Measurements from ENCODE around the gene PIP5K1B. TPM values are rescaled to one million over a fixed set of nuclear protein-coding genes. Genes with fewer than 3 reads are reported as not detected.

Gene PIP5K1B
- total RNA-seq, 1 donor from 2014 or later = 0.87 TPM

DNA sequence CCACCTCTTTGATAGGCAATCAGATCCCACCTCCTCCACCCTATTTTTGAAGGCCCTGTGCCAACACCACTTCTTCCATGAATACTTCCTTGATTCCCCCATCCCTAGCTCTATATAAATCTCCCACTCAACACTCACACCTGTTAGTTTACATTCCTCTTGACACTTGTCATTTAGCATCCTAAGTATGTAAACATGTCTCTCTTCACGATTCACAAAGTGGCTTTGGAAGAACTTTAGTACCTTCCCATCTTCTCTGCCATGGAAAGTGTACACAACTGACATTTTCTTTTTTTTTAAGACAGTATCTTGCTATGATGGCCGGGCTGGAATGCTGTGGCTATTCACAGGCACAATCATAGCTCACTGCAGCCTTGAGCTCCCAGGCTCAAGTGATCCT, 329.0 kb downstream of the PIP5K1B start:
- TF ChIP-seq, protein P1, sequence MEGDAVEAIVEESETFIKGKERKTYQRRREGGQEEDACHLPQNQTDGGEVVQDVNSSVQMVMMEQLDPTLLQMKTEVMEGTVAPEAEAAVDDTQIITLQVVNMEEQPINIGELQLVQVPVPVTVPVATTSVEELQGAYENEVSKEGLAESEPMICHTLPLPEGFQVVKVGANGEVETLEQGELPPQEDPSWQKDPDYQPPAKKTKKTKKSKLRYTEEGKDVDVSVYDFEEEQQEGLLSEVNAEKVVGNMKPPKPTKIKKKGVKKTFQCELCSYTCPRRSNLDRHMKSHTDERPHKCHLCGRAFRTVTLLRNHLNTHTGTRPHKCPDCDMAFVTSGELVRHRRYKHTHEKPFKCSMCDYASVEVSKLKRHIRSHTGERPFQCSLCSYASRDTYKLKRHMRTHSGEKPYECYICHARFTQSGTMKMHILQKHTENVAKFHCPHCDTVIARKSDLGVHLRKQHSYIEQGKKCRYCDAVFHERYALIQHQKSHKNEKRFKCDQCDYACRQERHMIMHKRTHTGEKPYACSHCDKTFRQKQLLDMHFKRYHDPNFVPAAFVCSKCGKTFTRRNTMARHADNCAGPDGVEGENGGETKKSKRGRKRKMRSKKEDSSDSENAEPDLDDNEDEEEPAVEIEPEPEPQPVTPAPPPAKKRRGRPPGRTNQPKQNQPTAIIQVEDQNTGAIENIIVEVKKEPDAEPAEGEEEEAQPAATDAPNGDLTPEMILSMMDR (IDR thresholded peaks at IDR 0.05; ENCODE audit: unreplicated experiment) = no peak
- H3K36me3 Mint-ChIP-seq = no peaks in the 10 kb centered on the region
- H3K9me3 Mint-ChIP-seq = peaks cover 10% of the 10 kb centered on the region
- H3K27ac Mint-ChIP-seq = no peak overlapping the region
- H3K4me3 Mint-ChIP-seq = peak overlapping the region; percentile 55
- H3K27me3 Mint-ChIP-seq (ENCODE audit: low read depth) = no peaks in the 10 kb centered on the region
- peaks cover 11% of the 10 kb centered on the region for H3K4me1 Mint-ChIP-seq
- DNase-seq (ENCODE audit: low spot score in 2 of 2, unreplicated experiment in 2 of 2) = no peak

DNA sequence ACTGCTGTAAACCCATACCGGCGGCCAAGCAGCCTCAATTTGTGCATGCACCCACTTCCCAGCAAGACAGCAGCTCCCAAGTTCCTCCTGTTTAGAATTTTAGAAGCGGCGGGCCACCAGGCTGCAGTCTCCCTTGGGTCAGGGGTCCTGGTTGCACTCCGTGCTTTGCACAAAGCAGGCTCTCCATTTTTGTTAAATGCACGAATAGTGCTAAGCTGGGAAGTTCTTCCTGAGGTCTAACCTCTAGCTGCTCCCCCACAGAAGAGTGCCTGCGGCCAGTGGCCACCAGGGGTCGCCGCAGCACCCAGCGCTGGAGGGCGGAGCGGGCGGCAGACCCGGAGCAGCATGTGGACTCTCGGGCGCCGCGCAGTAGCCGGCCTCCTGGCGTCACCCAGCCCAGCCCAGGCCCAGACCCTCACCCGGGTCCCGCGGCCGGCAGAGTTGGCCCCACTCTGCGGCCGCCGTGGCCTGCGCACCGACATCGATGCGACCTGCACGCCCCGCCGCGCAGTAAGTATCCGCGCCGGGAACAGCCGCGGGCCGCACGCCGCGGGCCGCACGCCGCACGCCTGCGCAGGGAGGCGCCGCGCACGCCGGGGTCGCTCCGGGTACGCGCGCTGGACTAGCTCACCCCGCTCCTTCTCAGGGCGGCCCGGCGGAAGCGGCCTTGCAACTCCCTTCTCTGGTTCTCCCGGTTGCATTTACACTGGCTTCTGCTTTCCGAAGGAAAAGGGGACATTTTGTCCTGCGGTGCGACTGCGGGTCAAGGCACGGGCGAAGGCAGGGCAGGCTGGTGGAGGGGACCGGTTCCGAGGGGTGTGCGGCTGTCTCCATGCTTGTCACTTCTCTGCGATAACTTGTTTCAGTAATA, 330.6 kb downstream of the PIP5K1B start, which contains the start of gene FXN:
Gene FXN (plus strand): TSS at position 315 of the 871 bp plus-strand sequence. CDS start 31 bp downstream, at position 346.
- no peaks in the 10 kb centered on the region for H3K27me3 Mint-ChIP-seq (ENCODE audit: low read depth)
- DNase-seq (ENCODE audit: low spot score in 2 of 2, unreplicated experiment in 2 of 2) = peak; percentile 67 to 88
- no peaks in the 10 kb centered on the region for H3K9me3 Mint-ChIP-seq
- peak within 1 kb of the TSS; percentile 98 for H3K27ac Mint-ChIP-seq
- H3K4me1 Mint-ChIP-seq = peaks cover 11% of the 10 kb centered on the region
- peak within 1 kb of the TSS; percentile 97 for H3K4me3 Mint-ChIP-seq
- H3K36me3 Mint-ChIP-seq = no peaks in the 10 kb centered on the region
- TF ChIP-seq, protein P1 (IDR thresholded peaks at IDR 0.05; ENCODE audit: unreplicated experiment) = peak; percentile 96

DNA sequence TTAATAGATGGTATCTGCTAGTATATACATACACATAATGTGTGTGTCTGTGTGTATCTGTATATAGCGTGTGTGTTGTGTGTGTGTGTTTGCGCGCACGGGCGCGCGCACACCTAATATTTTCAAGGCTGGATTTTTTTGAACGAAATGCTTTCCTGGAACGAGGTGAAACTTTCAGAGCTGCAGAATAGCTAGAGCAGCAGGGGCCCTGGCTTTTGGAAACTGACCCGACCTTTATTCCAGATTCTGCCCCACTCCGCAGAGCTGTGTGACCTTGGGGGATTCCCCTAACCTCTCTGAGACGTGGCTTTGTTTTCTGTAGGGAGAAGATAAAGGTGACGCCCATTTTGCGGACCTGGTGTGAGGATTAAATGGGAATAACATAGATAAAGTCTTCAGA, 331.3 kb downstream of the PIP5K1B start:
- Mint-ChIP-seq H3K9me3 (no peaks in the 10 kb centered on the region), H3K36me3 (no peaks in the 10 kb centered on the region), H3K27ac (peak overlapping the region; percentile 98), H3K27me3 (ENCODE audit: low read depth) (no peaks in the 10 kb centered on the region), H3K4me3 (peak overlapping the region; percentile 97), H3K4me1 (peaks cover 11% of the 10 kb centered on the region)
- TF ChIP-seq, protein P1 (IDR thresholded peaks at IDR 0.05; ENCODE audit: unreplicated experiment) = no peak
- DNase-seq (ENCODE audit: low spot score in 2 of 2, unreplicated experiment in 2 of 2) = no peak

DNA sequence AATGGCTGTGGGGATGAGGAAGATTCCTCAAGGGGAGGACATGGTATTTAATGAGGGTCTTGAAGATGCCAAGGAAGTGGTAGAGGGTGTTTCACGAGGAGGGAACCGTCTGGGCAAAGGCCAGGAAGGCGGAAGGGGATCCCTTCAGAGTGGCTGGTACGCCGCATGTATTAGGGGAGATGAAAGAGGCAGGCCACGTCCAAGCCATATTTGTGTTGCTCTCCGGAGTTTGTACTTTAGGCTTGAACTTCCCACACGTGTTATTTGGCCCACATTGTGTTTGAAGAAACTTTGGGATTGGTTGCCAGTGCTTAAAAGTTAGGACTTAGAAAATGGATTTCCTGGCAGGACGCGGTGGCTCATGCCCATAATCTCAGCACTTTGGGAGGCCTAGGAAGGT, 331.8 kb downstream of the PIP5K1B start:
- TF ChIP-seq, protein P1 (IDR thresholded peaks at IDR 0.05; ENCODE audit: unreplicated experiment) = no peak
- Mint-ChIP-seq H3K36me3 (no peaks in the 10 kb centered on the region), H3K27me3 (ENCODE audit: low read depth) (no peaks in the 10 kb centered on the region), H3K4me3 (peak overlapping the region; percentile 97), H3K27ac (peak overlapping the region; percentile 98), H3K4me1 (peaks cover 11% of the 10 kb centered on the region), H3K9me3 (no peaks in the 10 kb centered on the region)
- DNase-seq (ENCODE audit: low spot score in 2 of 2, unreplicated experiment in 2 of 2) = no peak

DNA sequence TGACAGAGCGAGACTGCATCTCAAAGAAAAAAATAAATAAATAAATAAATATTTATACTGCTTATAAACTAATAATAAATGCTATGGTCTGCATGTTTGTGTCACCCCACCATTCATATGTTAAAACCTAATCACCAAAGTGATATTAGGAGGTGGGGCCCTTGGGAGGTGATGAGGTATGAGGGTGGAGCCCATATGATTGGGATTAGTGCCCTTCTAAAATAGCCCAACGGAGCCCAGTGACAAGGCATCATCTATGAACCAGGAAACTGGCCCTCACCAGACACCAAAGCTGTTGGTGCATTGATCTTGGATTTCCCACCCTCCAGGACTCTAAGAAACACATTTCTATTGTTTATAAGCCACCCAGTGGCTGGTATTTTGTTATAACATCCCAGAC, 335.6 kb downstream of the PIP5K1B start:
- Mint-ChIP-seq H3K4me3 (no peak overlapping the region), H3K9me3 (no peaks in the 10 kb centered on the region), H3K4me1 (peaks cover 21% of the 10 kb centered on the region), H3K27ac (no peak overlapping the region), H3K27me3 (ENCODE audit: low read depth) (no peaks in the 10 kb centered on the region), H3K36me3 (peaks cover 3% of the 10 kb centered on the region)
- TF ChIP-seq, protein P1 (IDR thresholded peaks at IDR 0.05; ENCODE audit: unreplicated experiment) = no peak
- no peak for DNase-seq (ENCODE audit: low spot score in 2 of 2, unreplicated experiment in 2 of 2)

All from mesothelial cell of epicardium (in vitro differentiated cells).